ENCODE results near the gene ANK3. TPM values are rescaled to one million over a fixed set of nuclear protein-coding genes. Genes with fewer than 3 reads are reported as not detected.

ANK3 gene
- total RNA-seq, 1 experiment from 2014 or later = 7.0 TPM

GRCh38 chr10:60382946-60383681 lies 6.6 kb downstream of the ANK3 start:
- Histone ChIP-seq H3K27me3 (ENCODE audit: low read length) (no peaks in the 10 kb centered on the region), H3K4me3 (ENCODE audit: low read length) (no peak overlapping the region), H3K9me2 (replicated peaks; ENCODE audit: insufficient read depth, low read length) (no peaks in the 10 kb centered on the region), H2AFZ (ENCODE audit: low read length) (no peak overlapping the region), H3K36me3 (ENCODE audit: insufficient read depth, low read length) (no peaks in the 10 kb centered on the region), H3K4me2 (ENCODE audit: low read depth, low read length, poor library complexity, severe bottlenecking) (no peak overlapping the region), H3K9ac (ENCODE audit: low read length) (no peak overlapping the region), H3K79me2 (ENCODE audit: low read length) (no peaks in the 10 kb centered on the region), H3K9me3 (ENCODE audit: low read length) (no peaks in the 10 kb centered on the region), H4K20me1 (ENCODE audit: insufficient read depth, low read depth, low read length) (no peaks in the 10 kb centered on the region), H3K4me1 (ENCODE audit: low read length) (no peaks in the 10 kb centered on the region), H3K27ac (ENCODE audit: low read length) (no peak overlapping the region)
- DNase-seq = no peak

GRCh38 chr10:60380781-60381180 lies 8.9 kb downstream of the ANK3 start:
- no peak overlapping the region for H3K4me3 ChIP-seq (ENCODE audit: low read length)
- H3K36me3 ChIP-seq (ENCODE audit: insufficient read depth, low read length) = no peaks in the 10 kb centered on the region
- no peak overlapping the region for H3K27ac ChIP-seq (ENCODE audit: low read length)
- H3K9ac ChIP-seq (ENCODE audit: low read length) = no peak overlapping the region
- H3K9me3 ChIP-seq (ENCODE audit: low read length) = no peaks in the 10 kb centered on the region
- H4K20me1 ChIP-seq (ENCODE audit: insufficient read depth, low read depth, low read length) = no peaks in the 10 kb centered on the region
- no peak overlapping the region for H3K4me2 ChIP-seq (ENCODE audit: low read depth, low read length, poor library complexity, severe bottlenecking)
- no peak for DNase-seq
- no peaks in the 10 kb centered on the region for H3K27me3 ChIP-seq (ENCODE audit: low read length)
- H3K9me2 ChIP-seq (replicated peaks; ENCODE audit: insufficient read depth, low read length) = no peaks in the 10 kb centered on the region
- no peak overlapping the region for H2AFZ ChIP-seq (ENCODE audit: low read length)
- no peaks in the 10 kb centered on the region for H3K79me2 ChIP-seq (ENCODE audit: low read length)
- no peaks in the 10 kb centered on the region for H3K4me1 ChIP-seq (ENCODE audit: low read length)

GRCh38 chr10:60377955-60378354 lies 11.7 kb downstream of the ANK3 start:
- Histone ChIP-seq H3K9ac (ENCODE audit: low read length) (no peak overlapping the region), H3K27ac (ENCODE audit: low read length) (no peak overlapping the region), H3K36me3 (ENCODE audit: insufficient read depth, low read length) (no peaks in the 10 kb centered on the region), H3K79me2 (ENCODE audit: low read length) (no peaks in the 10 kb centered on the region), H3K27me3 (ENCODE audit: low read length) (no peaks in the 10 kb centered on the region), H2AFZ (ENCODE audit: low read length) (no peak overlapping the region), H4K20me1 (ENCODE audit: insufficient read depth, low read depth, low read length) (no peaks in the 10 kb centered on the region), H3K4me1 (ENCODE audit: low read length) (no peaks in the 10 kb centered on the region), H3K4me3 (ENCODE audit: low read length) (no peak overlapping the region), H3K9me3 (ENCODE audit: low read length) (no peaks in the 10 kb centered on the region), H3K9me2 (replicated peaks; ENCODE audit: insufficient read depth, low read length) (no peaks in the 10 kb centered on the region), H3K4me2 (ENCODE audit: low read depth, low read length, poor library complexity, severe bottlenecking) (no peak overlapping the region)
- DNase-seq = no peak

GRCh38 chr10:60377042-60377352 lies 12.7 kb downstream of the ANK3 start:
- Histone ChIP-seq H3K27ac (ENCODE audit: low read length) (no peak overlapping the region), H3K9me2 (replicated peaks; ENCODE audit: insufficient read depth, low read length) (no peaks in the 10 kb centered on the region), H2AFZ (ENCODE audit: low read length) (no peak overlapping the region), H3K4me3 (ENCODE audit: low read length) (no peak overlapping the region), H3K36me3 (ENCODE audit: insufficient read depth, low read length) (no peaks in the 10 kb centered on the region), H3K27me3 (ENCODE audit: low read length) (no peaks in the 10 kb centered on the region), H3K4me1 (ENCODE audit: low read length) (no peaks in the 10 kb centered on the region), H4K20me1 (ENCODE audit: insufficient read depth, low read depth, low read length) (no peaks in the 10 kb centered on the region), H3K4me2 (ENCODE audit: low read depth, low read length, poor library complexity, severe bottlenecking) (no peak overlapping the region), H3K79me2 (ENCODE audit: low read length) (no peaks in the 10 kb centered on the region), H3K9ac (ENCODE audit: low read length) (no peak overlapping the region), H3K9me3 (ENCODE audit: low read length) (no peaks in the 10 kb centered on the region)
- no peak for DNase-seq

- Histone ChIP-seq H3K4me3 (ENCODE audit: low read length) (no peak overlapping the region), H4K20me1 (ENCODE audit: insufficient read depth, low read depth, low read length) (no peaks in the 10 kb centered on the region), H3K9me3 (ENCODE audit: low read length) (no peaks in the 10 kb centered on the region), H3K27ac (ENCODE audit: low read length) (no peak overlapping the region), H3K27me3 (ENCODE audit: low read length) (no peaks in the 10 kb centered on the region), H3K4me1 (ENCODE audit: low read length) (no peaks in the 10 kb centered on the region), H3K4me2 (ENCODE audit: low read depth, low read length, poor library complexity, severe bottlenecking) (no peak overlapping the region), H3K36me3 (ENCODE audit: insufficient read depth, low read length) (no peaks in the 10 kb centered on the region), H3K79me2 (ENCODE audit: low read length) (no peaks in the 10 kb centered on the region), H3K9ac (ENCODE audit: low read length) (no peak overlapping the region), H3K9me2 (replicated peaks; ENCODE audit: insufficient read depth, low read length) (no peaks in the 10 kb centered on the region), H2AFZ (ENCODE audit: low read length) (no peak overlapping the region)
- DNase-seq = no peak
Observed at GRCh38 chr10:60376221-60377041, 13.2 kb downstream of the ANK3 start.

GRCh38 chr10:60375293-60376004 lies 14.2 kb downstream of the ANK3 start:
- no peak overlapping the region for H3K9ac ChIP-seq (ENCODE audit: low read length)
- H3K4me2 ChIP-seq (ENCODE audit: low read depth, low read length, poor library complexity, severe bottlenecking) = no peak overlapping the region
- H3K36me3 ChIP-seq (ENCODE audit: insufficient read depth, low read length) = no peaks in the 10 kb centered on the region
- H3K27ac ChIP-seq (ENCODE audit: low read length) = no peak overlapping the region
- H3K79me2 ChIP-seq (ENCODE audit: low read length) = no peaks in the 10 kb centered on the region
- H3K27me3 ChIP-seq (ENCODE audit: low read length) = no peaks in the 10 kb centered on the region
- no peaks in the 10 kb centered on the region for H3K4me1 ChIP-seq (ENCODE audit: low read length)
- H3K9me2 ChIP-seq (replicated peaks; ENCODE audit: insufficient read depth, low read length) = no peaks in the 10 kb centered on the region
- no peaks in the 10 kb centered on the region for H3K9me3 ChIP-seq (ENCODE audit: low read length)
- no peak for DNase-seq
- H3K4me3 ChIP-seq (ENCODE audit: low read length) = no peak overlapping the region
- no peak overlapping the region for H2AFZ ChIP-seq (ENCODE audit: low read length)
- no peaks in the 10 kb centered on the region for H4K20me1 ChIP-seq (ENCODE audit: insufficient read depth, low read depth, low read length)

- no peak overlapping the region for H3K27ac ChIP-seq (ENCODE audit: low read length)
- no peaks in the 10 kb centered on the region for H3K36me3 ChIP-seq (ENCODE audit: insufficient read depth, low read length)
- no peak overlapping the region for H2AFZ ChIP-seq (ENCODE audit: low read length)
- H3K79me2 ChIP-seq (ENCODE audit: low read length) = no peaks in the 10 kb centered on the region
- no peak overlapping the region for H3K4me3 ChIP-seq (ENCODE audit: low read length)
- no peak overlapping the region for H3K4me2 ChIP-seq (ENCODE audit: low read depth, low read length, poor library complexity, severe bottlenecking)
- H4K20me1 ChIP-seq (ENCODE audit: insufficient read depth, low read depth, low read length) = no peaks in the 10 kb centered on the region
- no peak overlapping the region for H3K9ac ChIP-seq (ENCODE audit: low read length)
- H3K9me2 ChIP-seq (replicated peaks; ENCODE audit: insufficient read depth, low read length) = no peaks in the 10 kb centered on the region
- no peaks in the 10 kb centered on the region for H3K27me3 ChIP-seq (ENCODE audit: low read length)
- no peaks in the 10 kb centered on the region for H3K4me1 ChIP-seq (ENCODE audit: low read length)
- DNase-seq = no peak
- no peaks in the 10 kb centered on the region for H3K9me3 ChIP-seq (ENCODE audit: low read length)
Observed at GRCh38 chr10:60374836-60375235, 14.8 kb downstream of the ANK3 start.

- no peaks in the 10 kb centered on the region for H3K36me3 ChIP-seq (ENCODE audit: insufficient read depth, low read length)
- no peak overlapping the region for H3K27ac ChIP-seq (ENCODE audit: low read length)
- H3K4me1 ChIP-seq (ENCODE audit: low read length) = no peaks in the 10 kb centered on the region
- no peaks in the 10 kb centered on the region for H4K20me1 ChIP-seq (ENCODE audit: insufficient read depth, low read depth, low read length)
- H3K4me3 ChIP-seq (ENCODE audit: low read length) = no peak overlapping the region
- H3K9me2 ChIP-seq (replicated peaks; ENCODE audit: insufficient read depth, low read length) = no peaks in the 10 kb centered on the region
- DNase-seq = no peak
- no peak overlapping the region for H2AFZ ChIP-seq (ENCODE audit: low read length)
- H3K9ac ChIP-seq (ENCODE audit: low read length) = no peak overlapping the region
- H3K27me3 ChIP-seq (ENCODE audit: low read length) = no peaks in the 10 kb centered on the region
- no peaks in the 10 kb centered on the region for H3K9me3 ChIP-seq (ENCODE audit: low read length)
- H3K79me2 ChIP-seq (ENCODE audit: low read length) = no peaks in the 10 kb centered on the region
- no peak overlapping the region for H3K4me2 ChIP-seq (ENCODE audit: low read depth, low read length, poor library complexity, severe bottlenecking)
Observed at GRCh38 chr10:60372436-60372835, 17.2 kb downstream of the ANK3 start.

Data from Karpas-422 (cell line).